Gastrocnemius medialis (tissue), 4 donors: ENCODE results near the gene DNAH6. TPM values are rescaled to one million over a fixed set of nuclear protein-coding genes. Genes with fewer than 3 reads are reported as not detected.

ENCODE experiments used
- ATAC-seq, 2 donors: fragments of 150-250 bp; one replicate each; pipeline ENCODE4 v1.9.1; 2016
- DNase-seq, 2 donors: peaks; one replicate each; pipeline ENCODE4 v3.0.0-alpha.2; 2019
- H3K27ac ChIP-seq, 4 donors: fragments of 200-600 bp; sonication (generic); 1 replicate in 1 of 4; 2 replicates in 3 of 4; pipeline ENCODE4 v1.5.1; 2016 to 2018; ENCODE audit warnings: mild to moderate bottlenecking in 2 of 4, moderate library complexity in 1 of 4
- H3K27me3 ChIP-seq, 3 donors: fragments of 200-600 bp; sonication (generic) in 2 of 3; 1 replicate in 1 of 3; 2 replicates in 2 of 3; pipeline versions ENCODE4 v1.5.1 to v1.6.0; 2016 to 2019; ENCODE audit warnings: mild to moderate bottlenecking in 1 of 3, moderate library complexity in 1 of 3
- H3K36me3 ChIP-seq, 2 donors: fragments of 200-600 bp; sonication (generic) in 1 of 2; one replicate each; pipeline ENCODE4 v1.5.1; 2017 to 2018
- H3K4me1 ChIP-seq, 2 donors: fragments of 200-600 bp; sonication (generic) in 1 of 2; one replicate each; pipeline ENCODE4 v1.5.1; 2016 to 2017; ENCODE audit warnings: mild to moderate bottlenecking in 2 of 2
- H3K4me3 ChIP-seq, 4 donors: fragments of 200-600 bp; sonication (generic) in 3 of 4; 1 replicate in 1 of 4; 2 replicates in 3 of 4; pipeline ENCODE4 v1.5.1; 2016 to 2019; ENCODE audit warnings: mild to moderate bottlenecking in 2 of 4
- H3K9me3 ChIP-seq, 3 donors: fragments of 200-600 bp; sonication (generic) in 2 of 3; 1 replicate in 1 of 3; 2 replicates in 2 of 3; pipeline ENCODE4 v1.5.1; 2016 to 2019
- CTCF ChIP-seq, 5 experiments: fragments of 450-650 bp in 3 of 5; fragments of 200-600 bp in 2 of 5; sonication (generic) in 2 of 5; IDR thresholded peaks in 4 of 5; conservative IDR thresholded peaks in 1 of 5; 1 replicate in 4 of 5; 2 replicates in 1 of 5; pipeline ENCODE4 v1.5.1; 2016 to 2019; ENCODE audit warnings: antibody characterized with exemption in 5 of 5, mild to moderate bottlenecking in 3 of 5, moderate library complexity in 3 of 5
- POLR2A ChIP-seq, 2 donors: fragments of 450-650 bp; IDR thresholded peaks; one replicate each; pipeline ENCODE4 v1.6.1; 2017; ENCODE audit warnings: antibody characterized with exemption in 2 of 2, mild to moderate bottlenecking in 2 of 2, moderate library complexity in 2 of 2
- in situ Hi-C, 4 donors: fragments of 200-750 bp; cut with MboI; loops; one replicate each; pipeline versions ENCODE4 v1.15.0 to v1.8.0; 2017; ENCODE audit warnings: low sequenced_read_pairs in 4 of 4
- intact Hi-C: fragments of 100-400 bp; cut with DNase I; formaldehyde crosslinking; loops from one replicate; pipeline ENCODE4 v1.15.1; 2023; ENCODE audit warnings: low total_unique reads
- total RNA-seq, 4 donors: library from RNA; depleted of rRNA; stranded (reverse); fragments of >200 nt; gene quantifications; one replicate each; pipeline versions ENCODE4 v1.1.0 to v1.2.3, GENCODE V29; 2016

Gene DNAH6
- total RNA-seq, 4 donors from 2014 or later = not detected

- TF ChIP-seq POLR2A (IDR thresholded peaks at IDR 0.05) (no peak), CTCF (IDR thresholded peaks at IDR 0.05 in 4 of 5, conservative IDR thresholded peaks at IDR 0.05 in 1 of 5) (no peak)
- intact Hi-C loops (no loop called here), in situ Hi-C loops (no loop called here)
- H3K4me1 ChIP-seq = no peaks in the 10 kb centered on the region
- H3K9me3 ChIP-seq = no peaks in the 10 kb centered on the region
- H3K36me3 ChIP-seq = no peaks in the 10 kb centered on the region
- H3K27ac ChIP-seq = no peak overlapping the region
- no peaks in the 10 kb centered on the region for H3K27me3 ChIP-seq
- DNase-seq (no peak), ATAC-seq (no peak)
- no peak overlapping the region for H3K4me3 ChIP-seq
Measured at GRCh38 chr2:84534225-84534624, 17.9 kb downstream of the DNAH6 start.

GRCh38 chr2:84537251-84537650, 21.0 kb downstream of the DNAH6 start:
- H3K4me3 ChIP-seq = no peak overlapping the region
- intact Hi-C loops (no loop called here), in situ Hi-C loops (no loop called here)
- TF ChIP-seq POLR2A (IDR thresholded peaks at IDR 0.05) (no peak), CTCF (IDR thresholded peaks at IDR 0.05 in 4 of 5, conservative IDR thresholded peaks at IDR 0.05 in 1 of 5) (no peak)
- H3K27me3 ChIP-seq = no peaks in the 10 kb centered on the region
- DNase-seq (no peak), ATAC-seq (no peak)
- H3K9me3 ChIP-seq = no peaks in the 10 kb centered on the region
- no peak overlapping the region for H3K27ac ChIP-seq
- H3K4me1 ChIP-seq = no peaks in the 10 kb centered on the region
- H3K36me3 ChIP-seq = no peaks in the 10 kb centered on the region

- H3K9me3 ChIP-seq = no peaks in the 10 kb centered on the region
- H3K4me1 ChIP-seq = no peaks in the 10 kb centered on the region
- no peak for DNase-seq
- H3K4me3 ChIP-seq = no peak overlapping the region
- TF ChIP-seq CTCF (IDR thresholded peaks at IDR 0.05 in 4 of 5, conservative IDR thresholded peaks at IDR 0.05 in 1 of 5) (no peak), POLR2A (IDR thresholded peaks at IDR 0.05) (no peak)
- H3K36me3 ChIP-seq = no peaks in the 10 kb centered on the region
- no peak overlapping the region for H3K27ac ChIP-seq
- in situ Hi-C loops (no loop called here), intact Hi-C loops (no loop called here)
- no peak for ATAC-seq
- no peaks in the 10 kb centered on the region for H3K27me3 ChIP-seq
Measured at GRCh38 chr2:84539729-84540128, 23.4 kb downstream of the DNAH6 start.

GRCh38 chr2:84545005-84545404, 28.7 kb downstream of the DNAH6 start:
- H3K36me3 ChIP-seq = no peaks in the 10 kb centered on the region
- TF ChIP-seq CTCF (IDR thresholded peaks at IDR 0.05 in 4 of 5, conservative IDR thresholded peaks at IDR 0.05 in 1 of 5) = no peak
- no peaks in the 10 kb centered on the region for H3K27me3 ChIP-seq
- no peak for ATAC-seq
- in situ Hi-C loops = no loop called here
- no peak for DNase-seq
- H3K4me3 ChIP-seq = no peak overlapping the region
- no peaks in the 10 kb centered on the region for H3K4me1 ChIP-seq
- H3K9me3 ChIP-seq = no peaks in the 10 kb centered on the region
- intact Hi-C loops = no loop called here
- H3K27ac ChIP-seq = no peak overlapping the region

- Histone ChIP-seq H3K9me3 (no peaks in the 10 kb centered on the region), H3K36me3 (no peaks in the 10 kb centered on the region), H3K4me1 (no peaks in the 10 kb centered on the region), H3K4me3 (no peak overlapping the region), H3K27me3 (no peaks in the 10 kb centered on the region), H3K27ac (no peak overlapping the region)
- intact Hi-C loops = no loop called here
- DNase-seq (no peak), ATAC-seq (no peak)
- TF ChIP-seq POLR2A (IDR thresholded peaks at IDR 0.05) (no peak), CTCF (IDR thresholded peaks at IDR 0.05 in 4 of 5, conservative IDR thresholded peaks at IDR 0.05 in 1 of 5) (no peak)
- in situ Hi-C loops = no loop called here
Measured at GRCh38 chr2:84546551-84546950, 30.3 kb downstream of the DNAH6 start.
